ENCODE results near the gene TTC23. TPM values are rescaled to one million over a fixed set of nuclear protein-coding genes. Genes with fewer than 3 reads are reported as not detected.

TTC23 gene
- total RNA-seq, 2 experiments from 2014 or later: 2.8 to 7.6 TPM

DNA sequence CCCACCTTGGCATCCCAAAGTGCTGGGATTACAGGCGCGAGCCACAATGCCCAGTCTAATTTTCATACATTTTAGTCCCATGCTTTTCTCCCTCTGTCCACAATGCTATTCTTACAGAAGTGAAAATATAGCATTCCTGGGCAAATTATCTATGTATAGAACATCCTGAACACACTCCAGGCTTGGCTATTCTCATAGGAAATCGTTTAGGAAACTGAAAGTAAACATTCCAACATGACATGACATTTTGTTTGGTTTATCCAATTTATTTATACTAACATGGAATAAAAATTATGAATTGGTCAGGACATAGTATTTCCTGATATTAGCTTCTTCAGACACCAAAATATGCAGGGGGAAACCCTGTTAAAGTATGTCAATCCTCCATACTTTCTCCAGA is 91.9 kb downstream of the TTC23 start:
- Histone ChIP-seq H3K79me2 (ENCODE audit: insufficient read depth, low read depth, low read length) (no peaks in the 10 kb centered on the region), H3K9me3 (ENCODE audit: low read length) (no peaks in the 10 kb centered on the region), H3K4me1 (ENCODE audit: insufficient read depth, low read length, poor library complexity, severe bottlenecking) (no peaks in the 10 kb centered on the region), H4K20me1 (ENCODE audit: insufficient read depth, low read length) (no peaks in the 10 kb centered on the region), H3K9me2 (ENCODE audit: insufficient read depth, low read length) (no peaks in the 10 kb centered on the region), H3K36me3 (ENCODE audit: insufficient read depth, low read length) (no peaks in the 10 kb centered on the region), H2AFZ (ENCODE audit: low read length) (no peak overlapping the region), H3K4me3 (ENCODE audit: low read depth, low read length, poor library complexity, severe bottlenecking) (no peak overlapping the region), H3K4me2 (ENCODE audit: low read length) (no peak overlapping the region), H3K27ac (ENCODE audit: low read depth, low read length, poor library complexity, severe bottlenecking) (no peak overlapping the region)
- no TSS peak for BruUV-seq (replicated peaks)
- no peak for TF ChIP-seq EZH2phosphoT487 (IDR thresholded peaks at IDR 0.05; ENCODE audit: borderline replicate concordance, low read depth, low read length)
- TF ChIP-seq, protein P1, sequence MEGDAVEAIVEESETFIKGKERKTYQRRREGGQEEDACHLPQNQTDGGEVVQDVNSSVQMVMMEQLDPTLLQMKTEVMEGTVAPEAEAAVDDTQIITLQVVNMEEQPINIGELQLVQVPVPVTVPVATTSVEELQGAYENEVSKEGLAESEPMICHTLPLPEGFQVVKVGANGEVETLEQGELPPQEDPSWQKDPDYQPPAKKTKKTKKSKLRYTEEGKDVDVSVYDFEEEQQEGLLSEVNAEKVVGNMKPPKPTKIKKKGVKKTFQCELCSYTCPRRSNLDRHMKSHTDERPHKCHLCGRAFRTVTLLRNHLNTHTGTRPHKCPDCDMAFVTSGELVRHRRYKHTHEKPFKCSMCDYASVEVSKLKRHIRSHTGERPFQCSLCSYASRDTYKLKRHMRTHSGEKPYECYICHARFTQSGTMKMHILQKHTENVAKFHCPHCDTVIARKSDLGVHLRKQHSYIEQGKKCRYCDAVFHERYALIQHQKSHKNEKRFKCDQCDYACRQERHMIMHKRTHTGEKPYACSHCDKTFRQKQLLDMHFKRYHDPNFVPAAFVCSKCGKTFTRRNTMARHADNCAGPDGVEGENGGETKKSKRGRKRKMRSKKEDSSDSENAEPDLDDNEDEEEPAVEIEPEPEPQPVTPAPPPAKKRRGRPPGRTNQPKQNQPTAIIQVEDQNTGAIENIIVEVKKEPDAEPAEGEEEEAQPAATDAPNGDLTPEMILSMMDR (conservative IDR thresholded peaks at IDR 0.05; ENCODE audit: low read length): no peak
- no peak for DNase-seq (ENCODE audit: low spot score)
- POLR2A ChIA-PET: interaction anchor here (1.4 kb wide), 1 partner anchor 87 kb away, joined by 3 read pairs; no protein-coding TSS in a partner anchor
- intact Hi-C loops (cut with micrococcal nuclease; ENCODE audit: unreplicated experiment): no loop called here
- CTCF ChIA-PET (ENCODE audit: unreplicated experiment): no interaction called here

DNA sequence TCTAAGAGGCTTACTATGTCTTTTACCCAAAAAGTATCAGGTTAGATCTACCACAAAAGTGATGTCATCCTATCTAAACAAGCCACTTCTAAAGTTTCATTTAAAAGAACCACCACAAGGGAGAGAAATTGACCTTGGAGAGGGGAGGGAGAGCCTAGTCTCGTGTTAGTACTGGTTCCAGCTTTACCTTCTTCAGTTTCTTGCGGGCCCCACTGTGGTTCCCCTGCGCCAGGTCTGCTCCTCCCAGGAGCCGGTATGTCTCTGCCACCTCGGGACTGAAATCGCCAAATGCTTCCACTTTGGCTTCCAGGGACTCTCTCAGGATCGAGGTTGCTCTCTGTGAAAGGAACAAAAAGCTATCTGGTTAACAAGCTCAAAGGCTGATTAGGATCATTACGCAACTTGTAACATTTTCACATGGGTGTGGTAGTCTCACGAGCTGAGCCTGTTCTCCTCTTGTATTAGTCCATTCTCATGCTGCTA is 93.4 kb downstream of the TTC23 start:
- Histone ChIP-seq H3K9me2 (ENCODE audit: insufficient read depth, low read length) (no peaks in the 10 kb centered on the region), H3K4me3 (ENCODE audit: low read depth, low read length, poor library complexity, severe bottlenecking) (no peak overlapping the region), H3K9me3 (ENCODE audit: low read length) (no peaks in the 10 kb centered on the region), H3K36me3 (ENCODE audit: insufficient read depth, low read length) (no peaks in the 10 kb centered on the region), H3K27ac (ENCODE audit: low read depth, low read length, poor library complexity, severe bottlenecking) (no peak overlapping the region), H3K4me1 (ENCODE audit: insufficient read depth, low read length, poor library complexity, severe bottlenecking) (no peaks in the 10 kb centered on the region), H3K79me2 (ENCODE audit: insufficient read depth, low read depth, low read length) (no peaks in the 10 kb centered on the region), H4K20me1 (ENCODE audit: insufficient read depth, low read length) (no peaks in the 10 kb centered on the region), H3K4me2 (ENCODE audit: low read length) (no peak overlapping the region), H2AFZ (ENCODE audit: low read length) (no peak overlapping the region)
- ChIA-PET CTCF (ENCODE audit: unreplicated experiment) (no interaction called here), POLR2A (interaction anchor here (0.5 kb wide), 1 partner anchor 869 kb away, joined by 5 read pairs; no protein-coding TSS in a partner anchor)
- intact Hi-C loops (cut with micrococcal nuclease; ENCODE audit: unreplicated experiment): no loop called here
- no peak for DNase-seq (ENCODE audit: low spot score)
- TF ChIP-seq, protein P1 (conservative IDR thresholded peaks at IDR 0.05; ENCODE audit: low read length): no peak
- no peak for TF ChIP-seq EZH2phosphoT487 (IDR thresholded peaks at IDR 0.05; ENCODE audit: borderline replicate concordance, low read depth, low read length)
- BruUV-seq (replicated peaks): no TSS peak

DNA sequence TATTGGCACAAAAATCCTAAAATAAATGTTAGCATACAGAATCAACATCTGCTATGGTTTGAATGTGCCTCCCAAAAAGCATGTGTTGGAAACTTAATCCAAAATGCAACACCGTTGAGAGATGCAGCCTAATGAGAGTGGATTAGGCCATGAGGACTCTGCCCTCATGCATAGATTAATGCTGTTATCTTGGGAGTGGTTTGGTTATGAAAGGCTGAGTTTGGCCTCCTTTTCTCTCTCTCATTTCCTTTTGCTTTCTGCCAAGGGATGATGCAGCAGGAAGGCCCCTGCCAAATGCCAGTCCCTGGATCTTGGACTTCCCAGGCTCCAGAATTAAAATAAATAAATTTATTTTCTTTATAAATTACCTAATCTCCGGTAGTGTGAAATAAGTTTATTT is 95.1 kb downstream of the TTC23 start:
- DNase-seq (ENCODE audit: low spot score): no peak
- no peaks in the 10 kb centered on the region for H3K9me2 ChIP-seq (ENCODE audit: insufficient read depth, low read length)
- no peaks in the 10 kb centered on the region for H3K36me3 ChIP-seq (ENCODE audit: insufficient read depth, low read length)
- no peaks in the 10 kb centered on the region for H3K9me3 ChIP-seq (ENCODE audit: low read length)
- TF ChIP-seq EZH2phosphoT487 (IDR thresholded peaks at IDR 0.05; ENCODE audit: borderline replicate concordance, low read depth, low read length): no peak
- TF ChIP-seq, protein P1 (conservative IDR thresholded peaks at IDR 0.05; ENCODE audit: low read length): no peak
- H3K27ac ChIP-seq (ENCODE audit: low read depth, low read length, poor library complexity, severe bottlenecking): no peak overlapping the region
- intact Hi-C loops (cut with micrococcal nuclease; ENCODE audit: unreplicated experiment): no loop called here
- no peak overlapping the region for H3K4me2 ChIP-seq (ENCODE audit: low read length)
- ChIA-PET POLR2A (no interaction called here), CTCF (ENCODE audit: unreplicated experiment) (no interaction called here)
- H3K4me1 ChIP-seq (ENCODE audit: insufficient read depth, low read length, poor library complexity, severe bottlenecking): no peaks in the 10 kb centered on the region
- no TSS peak for BruUV-seq (replicated peaks)
- no peaks in the 10 kb centered on the region for H3K79me2 ChIP-seq (ENCODE audit: insufficient read depth, low read depth, low read length)
- no peak overlapping the region for H3K4me3 ChIP-seq (ENCODE audit: low read depth, low read length, poor library complexity, severe bottlenecking)
- H2AFZ ChIP-seq (ENCODE audit: low read length): no peak overlapping the region
- no peaks in the 10 kb centered on the region for H4K20me1 ChIP-seq (ENCODE audit: insufficient read depth, low read length)
